GM23338 (cell line): ENCODE results near the gene ANKRD11.

Experiments
- EZH2 ChIP-seq: fragments of 200-600 bp; sonication (generic); IDR thresholded peaks from one replicate; pipeline ENCODE4 v1.8.0; 2017; ENCODE audit warnings: antibody characterized with exemption, mild to moderate bottlenecking, low read depth; ENCODE audit not compliant: unreplicated experiment
- POLR2AphosphoS5 ChIP-seq: IDR thresholded peaks from 2 replicates; pipeline ENCODE4 v1.6.1; 2016; ENCODE audit warnings: antibody characterized with exemption, low read depth
- REST ChIP-seq: IDR thresholded peaks from one replicate; pipeline ENCODE4 v1.6.1; 2018; ENCODE audit warnings: antibody characterized with exemption; ENCODE audit not compliant: unreplicated experiment
- TF ChIP-seq, protein P1 (sequence below), 2 experiments: fragments of 200-600 bp in 1 of 2; sonication (generic) in 1 of 2; conservative IDR thresholded peaks; 2 replicates each; pipeline versions ENCODE4 v1.5.1 to v1.6.1; 2016 to 2017; ENCODE audit warnings: antibody characterized with exemption in 2 of 2, low read depth in 2 of 2, mild to moderate bottlenecking in 2 of 2, moderate library complexity in 1 of 2

DNA sequence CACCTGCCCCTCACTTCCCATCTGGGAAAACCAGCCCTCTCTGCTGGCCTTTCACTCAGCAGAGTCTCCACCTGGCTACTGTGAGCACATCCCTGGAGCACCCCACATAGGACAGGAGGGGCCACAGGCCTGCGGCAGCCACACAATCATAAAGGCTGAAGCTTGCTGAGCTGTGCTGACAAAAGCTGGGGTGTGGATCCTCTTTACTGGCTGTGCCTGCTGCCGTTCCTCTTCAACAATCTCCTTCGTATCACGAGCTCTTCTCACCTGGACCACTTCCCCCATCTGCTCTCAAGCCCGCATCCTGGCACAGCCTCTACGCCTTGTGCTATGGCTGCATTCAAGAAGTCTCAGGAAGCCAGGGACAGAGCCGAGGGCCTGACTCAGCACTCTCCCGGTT lies 186.7 kb downstream of the ANKRD11 start:
- TF ChIP-seq, protein P1, sequence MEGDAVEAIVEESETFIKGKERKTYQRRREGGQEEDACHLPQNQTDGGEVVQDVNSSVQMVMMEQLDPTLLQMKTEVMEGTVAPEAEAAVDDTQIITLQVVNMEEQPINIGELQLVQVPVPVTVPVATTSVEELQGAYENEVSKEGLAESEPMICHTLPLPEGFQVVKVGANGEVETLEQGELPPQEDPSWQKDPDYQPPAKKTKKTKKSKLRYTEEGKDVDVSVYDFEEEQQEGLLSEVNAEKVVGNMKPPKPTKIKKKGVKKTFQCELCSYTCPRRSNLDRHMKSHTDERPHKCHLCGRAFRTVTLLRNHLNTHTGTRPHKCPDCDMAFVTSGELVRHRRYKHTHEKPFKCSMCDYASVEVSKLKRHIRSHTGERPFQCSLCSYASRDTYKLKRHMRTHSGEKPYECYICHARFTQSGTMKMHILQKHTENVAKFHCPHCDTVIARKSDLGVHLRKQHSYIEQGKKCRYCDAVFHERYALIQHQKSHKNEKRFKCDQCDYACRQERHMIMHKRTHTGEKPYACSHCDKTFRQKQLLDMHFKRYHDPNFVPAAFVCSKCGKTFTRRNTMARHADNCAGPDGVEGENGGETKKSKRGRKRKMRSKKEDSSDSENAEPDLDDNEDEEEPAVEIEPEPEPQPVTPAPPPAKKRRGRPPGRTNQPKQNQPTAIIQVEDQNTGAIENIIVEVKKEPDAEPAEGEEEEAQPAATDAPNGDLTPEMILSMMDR (conservative IDR thresholded peaks at IDR 0.05; ENCODE audit: low read depth in 2 of 2), result no peak
- TF ChIP-seq REST (no peak), EZH2 (no peak), POLR2AphosphoS5 (no peak)
